ENCODE results near the gene KIF16B.

KIF16B gene

GRCh38 chr20:16428112-16428511, 145.1 kb downstream of the KIF16B start:
- DNase-seq = no peak

- no peak for DNase-seq
These were observed 145.7 kb downstream of the KIF16B start for GRCh38 chr20:16427571-16427970.

- no peak for DNase-seq
These were observed 148.5 kb downstream of the KIF16B start for GRCh38 chr20:16424780-16425179.

GRCh38 chr20:16423311-16424212, 149.7 kb downstream of the KIF16B start:
- DNase-seq = no peak

- no peak for DNase-seq
These were observed 154.0 kb downstream of the KIF16B start for GRCh38 chr20:16419138-16419715.

- no peak for DNase-seq
These were observed 154.6 kb downstream of the KIF16B start for GRCh38 chr20:16418616-16419015.

GRCh38 chr20:16417001-16417400, 156.2 kb downstream of the KIF16B start:
- no peak for DNase-seq

GRCh38 chr20:16415071-16416053, 157.9 kb downstream of the KIF16B start:
- no peak for DNase-seq

GRCh38 chr20:16412906-16413305, 160.3 kb downstream of the KIF16B start:
- DNase-seq = no peak

GRCh38 chr20:16411361-16411760, 161.9 kb downstream of the KIF16B start:
- DNase-seq = no peak

GRCh38 chr20:16410626-16411025, 162.6 kb downstream of the KIF16B start:
- DNase-seq = no peak

GRCh38 chr20:16408981-16409380, 164.3 kb downstream of the KIF16B start:
- no peak for DNase-seq

- no peak for DNase-seq
These were observed 165.8 kb downstream of the KIF16B start for GRCh38 chr20:16407251-16408067.

GRCh38 chr20:16405254-16405653, 168.0 kb downstream of the KIF16B start:
- DNase-seq = no peak

- no peak for DNase-seq
These were observed 168.6 kb downstream of the KIF16B start for GRCh38 chr20:16404640-16405039.

- no peak for DNase-seq
These were observed 169.1 kb downstream of the KIF16B start for GRCh38 chr20:16404171-16404570.

GRCh38 chr20:16400234-16400633, 173.0 kb downstream of the KIF16B start:
- no peak for DNase-seq

GRCh38 chr20:16399801-16400200, 173.4 kb downstream of the KIF16B start:
- DNase-seq = no peak

GRCh38 chr20:16397086-16397485, 176.2 kb downstream of the KIF16B start:
- no peak for DNase-seq

- DNase-seq = no peak
These were observed 177.9 kb downstream of the KIF16B start for GRCh38 chr20:16395366-16395765.

- no peak for DNase-seq
These were observed 178.5 kb downstream of the KIF16B start for GRCh38 chr20:16394784-16395183.

GRCh38 chr20:16393836-16394235, 179.4 kb downstream of the KIF16B start:
- no peak for DNase-seq
